Non-pigmented ciliary epithelial cell (primary cell): ENCODE results near the gene ILK.

Experiments
- DNase-seq: peaks from one replicate; pipeline ENCODE4 v3.0.0-alpha.2; 2010; ENCODE audit warnings: low read depth

Gene ILK

GRCh38 chr11:6656936-6657335, 53.4 kb downstream of the ILK start:
- no peak for DNase-seq

- DNase-seq: no peak
These were observed 53.8 kb downstream of the ILK start for GRCh38 chr11:6657346-6657745.

- no peak for DNase-seq
These were observed 55.1 kb downstream of the ILK start for GRCh38 chr11:6658647-6659046.
